ENCODE measurements around the gene PRSS1.

DNA sequence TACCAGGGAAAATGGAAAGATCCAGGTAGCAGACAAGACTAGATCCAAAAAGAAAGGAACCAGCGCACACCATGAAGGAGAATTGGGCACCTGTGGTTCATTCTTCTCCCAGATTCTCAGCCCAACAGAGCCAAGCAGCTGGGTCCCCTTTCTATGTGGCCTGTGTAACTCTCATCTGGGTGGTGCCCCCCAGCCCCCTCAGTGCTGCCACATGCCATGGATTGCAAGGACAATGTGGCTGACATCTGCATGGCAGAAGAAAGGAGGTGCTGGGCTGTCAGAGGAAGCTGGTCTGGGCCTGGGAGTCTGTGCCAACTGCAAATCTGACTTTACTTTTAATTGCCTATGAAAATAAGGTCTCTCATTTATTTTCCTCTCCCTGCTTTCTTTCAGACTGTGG is 42.9 kb downstream of the PRSS1 start:
- TF ChIP-seq POLR2A (IDR thresholded peaks at IDR 0.05) = no peak
- no peak for TF ChIP-seq POLR2AphosphoS5 (IDR thresholded peaks at IDR 0.05)
